Measurements from ENCODE around the gene VPS26A. TPM values are rescaled to one million over a fixed set of nuclear protein-coding genes. Genes with fewer than 3 reads are reported as not detected.

Gene VPS26A
- total RNA-seq, 1 donor from 2014 or later, result 42.6 TPM

DNA sequence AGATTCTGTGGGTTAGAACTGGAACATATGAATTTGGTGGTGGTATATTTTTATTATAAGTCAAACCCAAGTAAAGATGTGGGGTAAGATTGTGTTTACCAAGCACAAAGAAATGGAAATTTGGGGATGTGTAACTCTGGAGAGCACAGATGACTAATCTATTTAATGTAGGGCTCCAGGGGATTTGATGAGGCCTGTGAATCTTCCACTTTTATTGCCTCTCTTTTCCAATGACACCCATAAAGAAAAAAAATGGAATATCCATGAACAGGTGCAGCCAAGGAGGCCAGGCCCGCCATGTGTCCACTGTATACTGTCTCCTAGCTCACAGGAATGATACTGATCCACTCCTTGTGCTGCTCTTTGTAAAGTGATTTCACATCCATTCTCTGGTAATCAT lies 33.3 kb upstream of the VPS26A start:
- Histone ChIP-seq H3K36me3 (ENCODE audit: control insufficient read depth, insufficient read depth, low read length) (no peaks in the 10 kb centered on the region), H3K4me3 (ENCODE audit: low read depth, low read length) (no peak overlapping the region), H3K27me3 (ENCODE audit: control insufficient read depth, insufficient read depth, low read length) (no peaks in the 10 kb centered on the region)
- no peak for TF ChIP-seq CTCF (IDR thresholded peaks at IDR 0.05; ENCODE audit: insufficient read depth, low read length, severe bottlenecking)
- FAIRE-seq, result no peak
- no peak for DNase-seq (ENCODE audit: low read depth)

DNA sequence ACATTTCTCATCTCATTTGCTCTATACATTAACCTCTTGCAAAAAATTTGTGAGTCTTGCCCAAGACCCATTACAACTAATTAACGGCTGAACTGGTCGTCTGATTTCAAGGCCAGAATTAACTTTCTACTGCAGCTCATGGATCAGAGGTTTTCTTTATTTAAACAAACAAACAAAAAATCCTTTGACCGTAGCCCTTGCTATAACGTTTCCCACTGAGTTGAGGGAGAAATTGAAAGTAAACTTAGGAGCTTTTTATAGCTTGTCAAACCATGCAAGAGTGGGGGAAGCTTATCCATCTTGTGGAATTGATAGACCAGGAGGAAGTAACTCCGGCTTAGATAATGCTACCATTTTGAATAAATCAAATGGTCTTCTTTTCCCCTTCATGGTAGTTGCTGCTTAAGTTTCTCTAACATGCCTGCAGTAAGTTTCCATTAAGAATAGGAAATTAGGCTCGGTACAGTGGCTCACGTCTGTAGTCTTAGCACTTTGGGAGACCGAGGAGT lies 32.8 kb upstream of the VPS26A start:
- TF ChIP-seq CTCF (IDR thresholded peaks at IDR 0.05; ENCODE audit: insufficient read depth, low read length, severe bottlenecking), result no peak
- no peaks in the 10 kb centered on the region for H3K36me3 ChIP-seq (ENCODE audit: control insufficient read depth, insufficient read depth, low read length)
- H3K4me3 ChIP-seq (ENCODE audit: low read depth, low read length), result no peak overlapping the region
- DNase-seq (ENCODE audit: low read depth), result no peak
- FAIRE-seq, result no peak
- no peaks in the 10 kb centered on the region for H3K27me3 ChIP-seq (ENCODE audit: control insufficient read depth, insufficient read depth, low read length)

DNA sequence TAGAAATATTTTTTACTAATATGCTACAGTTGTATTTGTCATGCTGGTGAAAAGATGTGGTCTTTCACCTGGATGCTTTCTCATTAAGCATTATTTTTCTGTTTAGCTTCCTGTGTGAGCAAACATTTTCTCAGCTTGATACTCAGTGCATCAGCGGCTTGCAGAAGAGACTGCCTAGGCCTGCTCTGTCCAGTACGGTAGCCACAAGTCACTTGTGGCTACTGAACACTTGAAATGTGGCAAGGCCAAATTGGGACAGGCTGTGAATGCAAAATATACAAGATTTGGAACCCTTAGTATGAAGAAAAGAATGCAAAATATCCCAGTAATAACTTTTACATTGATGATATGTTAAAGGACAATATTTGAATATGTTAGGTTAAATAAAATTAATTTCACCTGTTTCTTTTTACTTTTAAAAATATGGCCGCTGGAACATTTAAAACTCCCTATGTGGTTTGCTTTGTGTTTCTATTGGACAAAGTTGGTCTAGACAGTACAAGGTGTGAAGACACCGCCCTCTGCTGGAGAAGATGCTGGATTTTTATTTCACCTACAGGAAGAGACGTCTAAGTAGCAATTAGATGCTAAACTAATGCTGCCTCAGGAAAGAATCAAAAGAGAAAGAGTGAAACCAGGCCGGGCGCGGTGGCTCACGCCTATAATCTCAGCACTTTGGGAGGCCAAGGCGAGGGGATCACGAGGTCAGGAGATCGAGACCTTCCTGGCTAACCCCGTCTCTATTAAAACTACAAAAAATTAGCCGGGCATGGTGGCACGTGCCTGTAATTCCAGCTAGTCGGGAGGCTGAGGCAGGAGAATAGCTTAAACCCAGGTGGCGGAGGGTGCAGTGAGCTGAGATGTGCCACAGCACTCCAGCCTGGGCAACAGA lies 30.8 kb upstream of the VPS26A start:
- FAIRE-seq (no peak), DNase-seq (ENCODE audit: low read depth) (peak; percentile 80)
- H3K27me3 ChIP-seq (ENCODE audit: control insufficient read depth, insufficient read depth, low read length), result no peaks in the 10 kb centered on the region
- H3K4me3 ChIP-seq (ENCODE audit: low read depth, low read length), result no peak overlapping the region
- no peaks in the 10 kb centered on the region for H3K36me3 ChIP-seq (ENCODE audit: control insufficient read depth, insufficient read depth, low read length)
- peak; percentile 49 for TF ChIP-seq CTCF (IDR thresholded peaks at IDR 0.05; ENCODE audit: insufficient read depth, low read length, severe bottlenecking)

GRCh38 chr10:69093933-69094332 lies 30.0 kb upstream of the VPS26A start:
- TF ChIP-seq CTCF (IDR thresholded peaks at IDR 0.05; ENCODE audit: insufficient read depth, low read length, severe bottlenecking), result peak; percentile 18
- Histone ChIP-seq H3K27me3 (ENCODE audit: control insufficient read depth, insufficient read depth, low read length) (no peaks in the 10 kb centered on the region), H3K36me3 (ENCODE audit: control insufficient read depth, insufficient read depth, low read length) (no peaks in the 10 kb centered on the region), H3K4me3 (ENCODE audit: low read depth, low read length) (no peak overlapping the region)
- FAIRE-seq, result no peak
- peak; percentile 16 for DNase-seq (ENCODE audit: low read depth)

- H3K36me3 ChIP-seq (ENCODE audit: control insufficient read depth, insufficient read depth, low read length), result no peaks in the 10 kb centered on the region
- H3K4me3 ChIP-seq (ENCODE audit: low read depth, low read length), result no peak overlapping the region
- no peak for TF ChIP-seq CTCF (IDR thresholded peaks at IDR 0.05; ENCODE audit: insufficient read depth, low read length, severe bottlenecking)
- H3K27me3 ChIP-seq (ENCODE audit: control insufficient read depth, insufficient read depth, low read length), result no peaks in the 10 kb centered on the region
- DNase-seq (ENCODE audit: low read depth) (no peak), FAIRE-seq (no peak)
Observed at GRCh38 chr10:69096045-69096444, 27.9 kb upstream of the VPS26A start.

All from bronchial epithelial cell (primary cell).